ENCODE data around the gene XRRA1. TPM values are rescaled to one million over a fixed set of nuclear protein-coding genes. Genes with fewer than 3 reads are reported as not detected.

XRRA1 gene
- total and polyA plus RNA-seq, 2 of the 4 experiments (the other 2 are of a cell fraction), result 5.4 to 6.3 TPM

DNA sequence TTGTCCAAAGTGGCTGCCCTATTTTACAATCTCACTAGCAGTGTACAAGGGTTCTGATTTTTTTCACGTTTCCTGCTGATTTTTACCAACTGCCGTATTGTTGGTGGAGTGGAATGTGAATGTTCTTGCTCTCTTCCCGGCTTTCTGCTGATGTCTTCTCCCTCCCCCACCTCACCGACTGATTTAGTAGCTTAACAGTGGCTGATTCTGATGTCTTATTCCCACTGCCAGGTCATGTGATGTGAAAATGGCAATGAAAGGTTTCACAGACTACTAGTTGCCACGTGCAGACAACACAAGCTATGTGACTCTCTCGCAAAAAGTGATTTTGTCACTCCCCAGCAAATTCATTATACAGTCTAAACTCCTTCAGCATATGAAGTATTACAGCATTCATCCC, 22.5 kb upstream of the XRRA1 start:
- ATAC-seq (ENCODE audit: low read depth) (no peak), DNase-seq (no peak)
- no peak overlapping the region for H3K14ac ChIP-seq (replicated peaks; ENCODE audit: low read depth, low read length)
- H3K4me2 ChIP-seq (ENCODE audit: low read depth, low read length), result no peak overlapping the region
- ChIA-PET POLR2A (ENCODE audit: unreplicated experiment) (no interaction called here), CTCF (interaction anchor here (0.6 kb wide), 1 partner anchor 285 kb away, joined by 6 read pairs; no protein-coding TSS in a partner anchor)
- H4K8ac ChIP-seq (ENCODE audit: low read depth in 2 of 2, low read length in 2 of 2), result no peak overlapping the region
- peaks cover 5% of the 10 kb centered on the region for H4K20me1 ChIP-seq (ENCODE audit: insufficient read depth, low read length)
- dilution Hi-C loops (cut with HindIII; ENCODE audit: low sequenced_read_pairs, unreplicated experiment), result no loop called here
- no peaks in the 10 kb centered on the region for H3K4me1 ChIP-seq (ENCODE audit: control insufficient read depth, insufficient read depth, low read length)
- WGBS, 2 experiments (ENCODE audit: extremely low coverage in 2 of 2, insufficient read length in 1 of 2), result no CpG with 5 or more reads among the region's 6 CpGs
- H3K23ac ChIP-seq (ENCODE audit: low read depth, low read length), result no peak overlapping the region
- no peak overlapping the region for H2AFZ ChIP-seq (replicated peaks; ENCODE audit: low read length, poor library complexity)
- H2BK120ac ChIP-seq (ENCODE audit: low read depth, low read length), result no peak overlapping the region
- H3K18ac ChIP-seq (ENCODE audit: low read depth, low read length), result no peak overlapping the region
- no peaks in the 10 kb centered on the region for H3K9me3 ChIP-seq (ENCODE audit: control insufficient read depth, insufficient read depth, low read length)
- H3K27me3 ChIP-seq (ENCODE audit: control insufficient read depth, insufficient read depth, low read length), result no peaks in the 10 kb centered on the region
- 0 out of 2 replicates have a peak, but pooled peaks cover 3% of the 10 kb centered on the region for H3K9me1 ChIP-seq (ENCODE audit: insufficient read depth, low read length)
- no peak overlapping the region for H3K56ac ChIP-seq (ENCODE audit: extremely low read depth, insufficient read depth, low read length)
- intact Hi-C loops (cut with micrococcal nuclease), result no loop called here
- H3K27ac ChIP-seq (ENCODE audit: insufficient read depth, low read length), result no peak overlapping the region
- peaks cover 39 to 50% of the 10 kb centered on the region in 2 experiments for H3K79me1 ChIP-seq (ENCODE audit: low read depth in 1 of 2, low read length in 2 of 2)
- no TSS peak for BruUV-seq (replicated peaks)
- H2AK5ac ChIP-seq (ENCODE audit: low read depth, low read length), result no peak overlapping the region
- H3K4me3 ChIP-seq (ENCODE audit: insufficient read depth, low read depth, low read length), result no peak overlapping the region
- no peak overlapping the region for H3K9ac ChIP-seq (ENCODE audit: low read depth, low read length)
- in situ Hi-C loops (cut with MboI; ENCODE audit: low sequenced_read_pairs), result no loop called here
- peaks cover 29% of the 10 kb centered on the region for H3K36me3 ChIP-seq (ENCODE audit: control insufficient read depth, insufficient read depth, low read length)
- no peak overlapping the region for H2AK9ac ChIP-seq (replicated peaks; ENCODE audit: low read depth, low read length, poor library complexity)
- H2BK5ac ChIP-seq (ENCODE audit: low read depth, low read length, poor library complexity, severe bottlenecking), result no peak overlapping the region
- H2BK20ac ChIP-seq (ENCODE audit: low read depth, low read length), result no peak overlapping the region
- H3K4ac ChIP-seq (ENCODE audit: low read depth, low read length), result no peak overlapping the region
- TF ChIP-seq CHD1 (IDR thresholded peaks at IDR 0.05; ENCODE audit: low read depth, low read length) (no peak), RFX5 (IDR thresholded peaks at IDR 0.05; ENCODE audit: low read depth, low read length) (no peak), NFE2L2 (IDR thresholded peaks at IDR 0.05; ENCODE audit: low read depth, low read length) (no peak), SMC3 (IDR thresholded peaks at IDR 0.05; ENCODE audit: low read depth, low read length) (no peak), POLR2A (IDR thresholded peaks at IDR 0.05; ENCODE audit: low read depth, low read length) (no peak), RCOR1 (IDR thresholded peaks at IDR 0.05; ENCODE audit: insufficient replicate concordance, low read length) (no peak), FOS (IDR thresholded peaks at IDR 0.05; ENCODE audit: low read depth, low read length) (no peak), MAFK (IDR thresholded peaks at IDR 0.05; ENCODE audit: low read depth, low read length) (no peak), BHLHE40 (IDR thresholded peaks at IDR 0.05; ENCODE audit: low read depth, low read length) (no peak), MXI1 (IDR thresholded peaks at IDR 0.05; ENCODE audit: borderline replicate concordance, low read depth, low read length) (no peak), MAZ (IDR thresholded peaks at IDR 0.05; ENCODE audit: borderline replicate concordance, low read depth, low read length) (no peak), RAD21 (IDR thresholded peaks at IDR 0.05; ENCODE audit: low read length) (no peak), CEBPB (IDR thresholded peaks at IDR 0.05; ENCODE audit: low read depth, low read length) (no peak)
- TF ChIP-seq, protein P1, sequence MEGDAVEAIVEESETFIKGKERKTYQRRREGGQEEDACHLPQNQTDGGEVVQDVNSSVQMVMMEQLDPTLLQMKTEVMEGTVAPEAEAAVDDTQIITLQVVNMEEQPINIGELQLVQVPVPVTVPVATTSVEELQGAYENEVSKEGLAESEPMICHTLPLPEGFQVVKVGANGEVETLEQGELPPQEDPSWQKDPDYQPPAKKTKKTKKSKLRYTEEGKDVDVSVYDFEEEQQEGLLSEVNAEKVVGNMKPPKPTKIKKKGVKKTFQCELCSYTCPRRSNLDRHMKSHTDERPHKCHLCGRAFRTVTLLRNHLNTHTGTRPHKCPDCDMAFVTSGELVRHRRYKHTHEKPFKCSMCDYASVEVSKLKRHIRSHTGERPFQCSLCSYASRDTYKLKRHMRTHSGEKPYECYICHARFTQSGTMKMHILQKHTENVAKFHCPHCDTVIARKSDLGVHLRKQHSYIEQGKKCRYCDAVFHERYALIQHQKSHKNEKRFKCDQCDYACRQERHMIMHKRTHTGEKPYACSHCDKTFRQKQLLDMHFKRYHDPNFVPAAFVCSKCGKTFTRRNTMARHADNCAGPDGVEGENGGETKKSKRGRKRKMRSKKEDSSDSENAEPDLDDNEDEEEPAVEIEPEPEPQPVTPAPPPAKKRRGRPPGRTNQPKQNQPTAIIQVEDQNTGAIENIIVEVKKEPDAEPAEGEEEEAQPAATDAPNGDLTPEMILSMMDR (conservative IDR thresholded peaks at IDR 0.05; ENCODE audit: low read depth, low read length), result no peak
- TF ChIP-seq, protein P2, sequence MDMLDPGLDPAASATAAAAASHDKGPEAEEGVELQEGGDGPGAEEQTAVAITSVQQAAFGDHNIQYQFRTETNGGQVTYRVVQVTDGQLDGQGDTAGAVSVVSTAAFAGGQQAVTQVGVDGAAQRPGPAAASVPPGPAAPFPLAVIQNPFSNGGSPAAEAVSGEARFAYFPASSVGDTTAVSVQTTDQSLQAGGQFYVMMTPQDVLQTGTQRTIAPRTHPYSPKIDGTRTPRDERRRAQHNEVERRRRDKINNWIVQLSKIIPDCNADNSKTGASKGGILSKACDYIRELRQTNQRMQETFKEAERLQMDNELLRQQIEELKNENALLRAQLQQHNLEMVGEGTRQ (IDR thresholded peaks at IDR 0.05; ENCODE audit: low read depth, low read length), result no peak
- TF ChIP-seq, protein P3, sequence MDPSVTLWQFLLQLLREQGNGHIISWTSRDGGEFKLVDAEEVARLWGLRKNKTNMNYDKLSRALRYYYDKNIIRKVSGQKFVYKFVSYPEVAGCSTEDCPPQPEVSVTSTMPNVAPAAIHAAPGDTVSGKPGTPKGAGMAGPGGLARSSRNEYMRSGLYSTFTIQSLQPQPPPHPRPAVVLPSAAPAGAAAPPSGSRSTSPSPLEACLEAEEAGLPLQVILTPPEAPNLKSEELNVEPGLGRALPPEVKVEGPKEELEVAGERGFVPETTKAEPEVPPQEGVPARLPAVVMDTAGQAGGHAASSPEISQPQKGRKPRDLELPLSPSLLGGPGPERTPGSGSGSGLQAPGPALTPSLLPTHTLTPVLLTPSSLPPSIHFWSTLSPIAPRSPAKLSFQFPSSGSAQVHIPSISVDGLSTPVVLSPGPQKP (IDR thresholded peaks at IDR 0.05; ENCODE audit: borderline replicate concordance, low read depth, low read length), result no peak
- H4K91ac ChIP-seq (ENCODE audit: insufficient read depth, low read depth, low read length), result no peak overlapping the region
- H4K5ac ChIP-seq (ENCODE audit: low read depth, low read length), result no peak overlapping the region
- no peak overlapping the region for H2BK15ac ChIP-seq (ENCODE audit: low read depth, low read length)
